MM.1S (cell line): ENCODE measurements around the gene RASIP1.

ENCODE experiments used
- EZH2 ChIP-seq: fragments of 300-600 bp; sonication (generic); optimal IDR thresholded peaks from 2 replicates; pipeline ENCODE3; 2017; ENCODE audit warnings: low read depth, mild to moderate bottlenecking, antibody characterized with exemption, low read length, mixed read lengths
- TF ChIP-seq, protein P1 (sequence below): fragments of 300-600 bp; sonication (generic); IDR thresholded peaks from 2 replicates; pipeline ENCODE4 v1.5.1; 2016; ENCODE audit warnings: antibody characterized with exemption, low read length, mixed read lengths

DNA sequence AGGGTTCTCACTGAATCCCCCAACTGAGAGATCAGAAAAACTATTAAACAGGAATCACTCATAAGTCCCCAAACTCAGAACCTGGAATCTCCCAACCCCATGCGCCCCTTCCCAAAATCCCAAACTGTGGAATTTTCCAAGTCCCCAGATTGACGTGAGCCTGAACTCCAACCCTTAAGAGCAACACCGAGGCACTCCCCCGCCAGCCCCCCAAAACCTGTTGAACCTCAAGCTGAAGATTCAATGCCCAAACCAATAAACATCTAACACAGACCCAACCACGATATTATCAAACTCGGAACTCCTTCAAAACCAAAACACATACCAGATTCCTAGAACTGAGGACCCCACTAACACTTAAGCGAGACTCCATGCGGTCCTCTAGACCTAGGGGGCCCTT lies 5.7 kb upstream of the RASIP1 start:
- TF ChIP-seq, protein P1, sequence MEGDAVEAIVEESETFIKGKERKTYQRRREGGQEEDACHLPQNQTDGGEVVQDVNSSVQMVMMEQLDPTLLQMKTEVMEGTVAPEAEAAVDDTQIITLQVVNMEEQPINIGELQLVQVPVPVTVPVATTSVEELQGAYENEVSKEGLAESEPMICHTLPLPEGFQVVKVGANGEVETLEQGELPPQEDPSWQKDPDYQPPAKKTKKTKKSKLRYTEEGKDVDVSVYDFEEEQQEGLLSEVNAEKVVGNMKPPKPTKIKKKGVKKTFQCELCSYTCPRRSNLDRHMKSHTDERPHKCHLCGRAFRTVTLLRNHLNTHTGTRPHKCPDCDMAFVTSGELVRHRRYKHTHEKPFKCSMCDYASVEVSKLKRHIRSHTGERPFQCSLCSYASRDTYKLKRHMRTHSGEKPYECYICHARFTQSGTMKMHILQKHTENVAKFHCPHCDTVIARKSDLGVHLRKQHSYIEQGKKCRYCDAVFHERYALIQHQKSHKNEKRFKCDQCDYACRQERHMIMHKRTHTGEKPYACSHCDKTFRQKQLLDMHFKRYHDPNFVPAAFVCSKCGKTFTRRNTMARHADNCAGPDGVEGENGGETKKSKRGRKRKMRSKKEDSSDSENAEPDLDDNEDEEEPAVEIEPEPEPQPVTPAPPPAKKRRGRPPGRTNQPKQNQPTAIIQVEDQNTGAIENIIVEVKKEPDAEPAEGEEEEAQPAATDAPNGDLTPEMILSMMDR: no peak
- TF ChIP-seq EZH2: no peak
